Suprapubic skin (tissue), 4 donors: Measurements from ENCODE around the gene ATG4D. TPM values are rescaled to one million over a fixed set of nuclear protein-coding genes. Genes with fewer than 3 reads are reported as not detected.

Experiments
- DNase-seq, 2 donors: peaks; one replicate each; pipeline ENCODE4 v3.0.0-alpha.2; 2019; ENCODE audit warnings: low spot score in 2 of 2
- H3K27ac ChIP-seq: fragments of 200-600 bp; sonication (generic); one replicate; pipeline ENCODE4 v1.5.1; 2019
- H3K27me3 ChIP-seq: fragments of 200-600 bp; sonication (generic); one replicate; pipeline ENCODE4 v1.5.1; 2019
- H3K36me3 ChIP-seq: fragments of 200-600 bp; sonication (generic); one replicate; pipeline ENCODE4 v1.5.1; 2019
- H3K4me1 ChIP-seq: fragments of 200-600 bp; sonication (generic); one replicate; pipeline ENCODE4 v1.5.1; 2019
- H3K4me3 ChIP-seq: fragments of 200-600 bp; sonication (generic); one replicate; pipeline ENCODE4 v1.5.1; 2019; ENCODE audit warnings: mild to moderate bottlenecking
- H3K9me3 ChIP-seq: fragments of 200-600 bp; sonication (generic); one replicate; pipeline ENCODE4 v1.5.1; 2019
- EP300 ChIP-seq: sonication (generic); formaldehyde crosslinking; IDR thresholded peaks from one replicate; pipeline ENCODE4 v1.6.1; 2017; ENCODE audit warnings: antibody characterized with exemption
- POLR2A ChIP-seq, 2 donors: fragments of 450-650 bp; IDR thresholded peaks; one replicate each; pipeline ENCODE4 v1.6.1; 2017; ENCODE audit warnings: antibody characterized with exemption in 2 of 2, mild to moderate bottlenecking in 2 of 2, moderate library complexity in 2 of 2
- POLR2AphosphoS5 ChIP-seq, 3 donors: sonication (generic); formaldehyde crosslinking; IDR thresholded peaks; one replicate each; pipeline ENCODE4 v1.6.1; 2017; ENCODE audit warnings: antibody characterized with exemption in 3 of 3
- WGBS: methylation state at CpG from one replicate; pipeline ENCODE4 v1.1.5; 2018; 5-methylcytosine and 5-hydroxymethylcytosine counted together
- total RNA-seq, 4 donors: library from RNA; depleted of rRNA; stranded (reverse); fragments of >200 nt; gene quantifications; one replicate each; pipeline ENCODE4 v1.1.0, GENCODE V29; 2016
- TF ChIP-seq, protein P1 (sequence below), 2 donors: fragments of 200-600 bp in 1 of 2; fragments of 450-650 bp in 1 of 2; sonication (generic) in 1 of 2; IDR thresholded peaks; one replicate each; pipeline ENCODE4 v1.5.1; 2016 to 2019; ENCODE audit warnings: antibody characterized with exemption in 2 of 2, mild to moderate bottlenecking in 1 of 2, moderate library complexity in 1 of 2

The ATG4D gene
- total RNA-seq, 4 donors from 2014 or later, result 52.2 to 80.8 (median 63.6) TPM

DNA sequence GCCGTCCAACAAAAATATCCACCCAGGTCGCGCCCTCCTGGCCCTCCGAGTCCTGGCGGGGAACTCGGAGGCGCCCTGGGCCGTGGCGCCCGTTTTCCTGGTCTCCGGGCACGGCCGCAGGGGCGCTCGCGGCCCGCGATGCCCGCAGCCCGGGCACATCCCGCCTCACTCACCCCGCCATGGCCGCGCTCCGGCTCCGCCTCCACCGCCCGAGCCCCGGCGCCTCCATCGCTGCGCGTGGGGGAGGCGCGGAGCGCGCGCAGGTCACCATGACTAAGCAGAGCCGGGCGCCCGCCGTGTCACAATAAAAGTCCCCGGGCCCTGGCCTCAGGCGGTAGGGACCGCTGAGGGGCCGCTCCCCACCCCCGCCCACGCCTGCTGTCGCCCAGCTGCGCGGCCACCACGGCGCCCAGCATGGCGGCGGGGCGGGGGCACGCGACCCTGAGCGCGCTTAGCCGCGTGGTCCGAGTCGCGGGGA, 41.1 kb upstream of the ATG4D start:
- TF ChIP-seq EP300, result no peak
- TF ChIP-seq POLR2AphosphoS5 (IDR thresholded peaks at IDR 0.05), result peak in 1 of 3 donors; percentile 42
- TF ChIP-seq POLR2A (IDR thresholded peaks at IDR 0.05), result peak; percentile 68 to 70
- TF ChIP-seq, protein P1, sequence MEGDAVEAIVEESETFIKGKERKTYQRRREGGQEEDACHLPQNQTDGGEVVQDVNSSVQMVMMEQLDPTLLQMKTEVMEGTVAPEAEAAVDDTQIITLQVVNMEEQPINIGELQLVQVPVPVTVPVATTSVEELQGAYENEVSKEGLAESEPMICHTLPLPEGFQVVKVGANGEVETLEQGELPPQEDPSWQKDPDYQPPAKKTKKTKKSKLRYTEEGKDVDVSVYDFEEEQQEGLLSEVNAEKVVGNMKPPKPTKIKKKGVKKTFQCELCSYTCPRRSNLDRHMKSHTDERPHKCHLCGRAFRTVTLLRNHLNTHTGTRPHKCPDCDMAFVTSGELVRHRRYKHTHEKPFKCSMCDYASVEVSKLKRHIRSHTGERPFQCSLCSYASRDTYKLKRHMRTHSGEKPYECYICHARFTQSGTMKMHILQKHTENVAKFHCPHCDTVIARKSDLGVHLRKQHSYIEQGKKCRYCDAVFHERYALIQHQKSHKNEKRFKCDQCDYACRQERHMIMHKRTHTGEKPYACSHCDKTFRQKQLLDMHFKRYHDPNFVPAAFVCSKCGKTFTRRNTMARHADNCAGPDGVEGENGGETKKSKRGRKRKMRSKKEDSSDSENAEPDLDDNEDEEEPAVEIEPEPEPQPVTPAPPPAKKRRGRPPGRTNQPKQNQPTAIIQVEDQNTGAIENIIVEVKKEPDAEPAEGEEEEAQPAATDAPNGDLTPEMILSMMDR (IDR thresholded peaks at IDR 0.05), result no peak
- H3K4me1 ChIP-seq, result peaks cover 43% of the 10 kb centered on the region
- H3K27ac ChIP-seq, result peak overlapping the region; percentile 93
- H3K4me3 ChIP-seq, result peak overlapping the region; percentile 87
- 0% methylated on average over 1 of the region's 65 CpGs for WGBS
- H3K27me3 ChIP-seq, result no peaks in the 10 kb centered on the region
- no peaks in the 10 kb centered on the region for H3K9me3 ChIP-seq
- H3K36me3 ChIP-seq, result peaks cover 24% of the 10 kb centered on the region
- peak; percentile 94 to 97 for DNase-seq

DNA sequence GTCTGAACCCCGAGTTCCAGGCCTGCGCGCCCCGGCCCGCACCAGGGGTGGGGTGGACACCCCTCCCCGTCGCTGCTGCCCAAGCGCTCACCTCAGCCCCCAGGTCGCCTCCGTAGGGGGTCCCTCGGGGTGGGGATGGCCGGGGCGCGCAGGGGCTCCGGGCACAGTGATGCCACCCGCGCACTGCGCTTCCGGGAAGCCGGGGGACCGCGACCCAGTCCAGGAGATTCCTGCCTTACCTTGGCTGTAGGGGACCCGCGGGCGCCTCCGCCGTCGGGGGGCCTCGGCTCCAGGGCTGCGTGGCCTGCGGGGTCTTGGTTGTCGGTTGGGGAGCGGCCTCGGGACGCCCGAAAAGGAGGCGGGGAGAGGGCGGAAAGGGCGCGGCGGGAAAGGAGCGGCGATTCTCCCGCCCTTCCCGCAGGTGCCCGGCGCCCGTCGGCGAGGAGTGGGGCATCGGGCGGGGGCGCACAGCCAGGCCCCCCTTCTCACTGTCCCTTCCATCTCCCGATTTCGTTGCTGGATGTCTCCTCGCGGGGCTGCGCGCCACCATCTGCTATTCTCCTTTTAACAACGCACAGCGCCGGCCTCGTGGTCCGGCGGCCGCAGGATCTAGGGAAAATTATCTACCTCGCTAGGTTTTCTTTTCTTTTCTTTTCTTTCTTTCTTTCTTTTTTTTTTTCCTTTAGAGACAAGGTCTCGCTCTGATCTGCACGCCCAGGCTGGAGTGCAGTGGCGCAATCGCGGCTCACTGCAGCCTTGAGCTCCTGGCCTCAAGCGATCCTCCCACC, 40.5 kb upstream of the ATG4D start, which contains the start of gene KEAP1:
Gene KEAP1, minus strand, starts transcription at position 355 of the 788 bp plus-strand sequence. CDS start 3,323 bp downstream, outside the sequence.
- WGBS, result 10% methylated on average over 31 of the region's 73 CpGs
- peaks cover 17% of the 10 kb centered on the region for H3K36me3 ChIP-seq
- no peaks in the 10 kb centered on the region for H3K9me3 ChIP-seq
- H3K4me1 ChIP-seq, result peaks cover 41% of the 10 kb centered on the region
- no peaks in the 10 kb centered on the region for H3K27me3 ChIP-seq
- peak within 1 kb of the TSS; percentile 93 for H3K27ac ChIP-seq
- no peak for DNase-seq
- TF ChIP-seq POLR2AphosphoS5 (IDR thresholded peaks at IDR 0.05), result no peak
- TF ChIP-seq EP300, result no peak
- TF ChIP-seq, protein P1 (IDR thresholded peaks at IDR 0.05), result no peak
- TF ChIP-seq POLR2A (IDR thresholded peaks at IDR 0.05), result no peak
- H3K4me3 ChIP-seq, result peak within 1 kb of the TSS; percentile 87

DNA sequence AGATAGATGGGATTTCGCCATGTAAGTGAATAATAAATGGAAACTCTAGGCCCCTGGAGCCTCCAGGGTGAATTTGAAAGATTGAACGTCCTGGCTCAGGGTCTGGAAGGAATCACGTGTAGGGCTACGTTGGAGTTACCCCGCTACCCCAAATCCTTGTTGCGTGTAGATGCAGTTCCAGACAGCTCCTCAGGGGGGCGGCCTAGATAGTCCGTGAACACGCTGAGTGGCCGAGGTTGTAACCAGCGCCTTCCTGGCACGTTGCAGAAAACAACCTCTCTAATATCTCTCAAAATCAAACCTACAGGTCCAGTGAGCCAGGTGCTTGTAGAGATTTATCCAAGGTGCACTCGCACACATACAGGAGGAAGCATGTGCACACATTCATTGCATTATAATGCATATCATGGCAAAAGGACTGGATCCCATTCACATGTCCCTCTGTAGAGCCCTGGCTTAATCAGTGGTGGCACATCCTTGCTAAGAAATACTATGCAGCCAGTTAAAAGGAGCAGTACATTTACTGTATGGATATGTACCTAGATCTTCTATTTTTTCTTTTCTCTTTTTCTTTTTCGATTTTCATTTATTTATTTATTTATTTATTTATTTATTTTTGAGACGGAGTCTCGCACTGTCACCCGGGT, 38.0 kb upstream of the ATG4D start:
- TF ChIP-seq POLR2A (IDR thresholded peaks at IDR 0.05), result no peak
- TF ChIP-seq, protein P1 (IDR thresholded peaks at IDR 0.05), result peak; percentile 76 to 83
- H3K36me3 ChIP-seq, result no peaks in the 10 kb centered on the region
- WGBS, result 28% methylated on average over 17 of the region's 17 CpGs
- peak; percentile 83 to 91 for DNase-seq
- no peak overlapping the region for H3K4me3 ChIP-seq
- H3K27me3 ChIP-seq, result peaks cover 12% of the 10 kb centered on the region
- no peak overlapping the region for H3K27ac ChIP-seq
- no peaks in the 10 kb centered on the region for H3K9me3 ChIP-seq
- peaks cover 31% of the 10 kb centered on the region for H3K4me1 ChIP-seq

DNA sequence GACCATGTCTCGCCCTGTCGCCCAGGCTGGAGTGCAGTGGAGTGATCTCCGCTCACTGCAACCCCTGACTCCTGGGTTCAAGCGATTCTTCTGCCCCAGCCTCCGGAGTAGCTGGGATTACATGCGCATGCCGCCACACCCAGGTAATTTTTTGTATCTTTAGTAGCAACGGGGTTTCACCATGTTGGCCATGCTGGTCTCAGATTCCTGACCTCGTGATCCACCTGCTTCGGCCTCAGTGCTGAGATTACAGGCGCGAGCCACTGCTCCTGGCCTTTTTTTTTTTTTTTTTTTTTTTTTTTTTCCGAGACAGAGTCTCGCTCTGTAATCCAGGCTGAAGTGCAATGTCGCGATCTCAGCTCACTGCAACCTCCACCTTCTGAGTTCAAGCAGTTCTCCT, 35.7 kb upstream of the ATG4D start:
- WGBS, result 93% methylated on average over 16 of the region's 16 CpGs
- Histone ChIP-seq H3K36me3 (no peaks in the 10 kb centered on the region), H3K4me1 (peaks cover 18% of the 10 kb centered on the region), H3K4me3 (no peak overlapping the region), H3K27me3 (peaks cover 20% of the 10 kb centered on the region), H3K27ac (no peak overlapping the region), H3K9me3 (no peaks in the 10 kb centered on the region)
- TF ChIP-seq, protein P1 (IDR thresholded peaks at IDR 0.05), result no peak
- TF ChIP-seq EP300, result no peak
- no peak for TF ChIP-seq POLR2A (IDR thresholded peaks at IDR 0.05)
- TF ChIP-seq POLR2AphosphoS5 (IDR thresholded peaks at IDR 0.05), result no peak
- no peak for DNase-seq

DNA sequence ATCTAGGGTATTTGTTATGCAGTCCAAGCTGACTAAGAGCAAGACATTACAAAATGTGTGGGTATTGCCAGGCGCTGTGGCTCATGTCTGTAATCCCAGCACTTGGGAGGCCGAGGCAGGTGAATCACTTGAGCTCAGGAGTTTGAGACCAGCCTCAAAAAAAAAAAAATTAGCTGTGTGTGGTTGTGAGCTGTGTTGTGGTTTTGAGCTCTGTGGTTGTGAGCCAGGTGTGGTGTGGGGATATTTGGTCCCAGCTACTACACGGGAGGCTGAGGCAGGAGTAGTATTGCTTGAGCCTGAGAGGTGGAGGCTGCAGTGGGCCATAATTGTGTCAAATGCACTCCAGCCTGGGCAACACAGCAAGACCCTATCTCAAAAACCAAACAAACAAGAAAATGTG, 35.0 kb upstream of the ATG4D start:
- peaks cover 15% of the 10 kb centered on the region for H3K4me1 ChIP-seq
- peaks cover 2% of the 10 kb centered on the region for H3K36me3 ChIP-seq
- H3K4me3 ChIP-seq, result no peak overlapping the region
- no peak overlapping the region for H3K27ac ChIP-seq
- 68% methylated on average over 3 of the region's 3 CpGs for WGBS
- TF ChIP-seq, protein P1 (IDR thresholded peaks at IDR 0.05), result no peak
- TF ChIP-seq POLR2AphosphoS5 (IDR thresholded peaks at IDR 0.05) (no peak), EP300 (no peak), POLR2A (IDR thresholded peaks at IDR 0.05) (no peak)
- no peak for DNase-seq
- no peaks in the 10 kb centered on the region for H3K9me3 ChIP-seq
- H3K27me3 ChIP-seq, result peaks cover 27% of the 10 kb centered on the region
